Epidermal melanocyte (primary cell): ENCODE data around the gene TMEM50A.
"Not testable (repeated sequence)": the region's sequence is repeated elsewhere in the genome, so short reads cannot be mapped to it uniquely, and the experiment has no call there.

Experiments used
- DNase-seq: peaks from one replicate; pipeline ENCODE4 v3.0.0; 2011; ENCODE audit warnings: low spot score; ENCODE audit not compliant: insufficient read length

The TMEM50A gene

GRCh38 chr1:25338188-25338981, at the start of gene TMEM50A:
Gene TMEM50A, plus strand, starts transcription at chr1:25338334. Its CDS starts 2,153 bp downstream, at chr1:25340487.
- DNase-seq, result peak; percentile 80

- DNase-seq, result not testable (repeated sequence)
Measured at GRCh38 chr1:25288573-25289101, 49.5 kb upstream of the TMEM50A start.

DNA sequence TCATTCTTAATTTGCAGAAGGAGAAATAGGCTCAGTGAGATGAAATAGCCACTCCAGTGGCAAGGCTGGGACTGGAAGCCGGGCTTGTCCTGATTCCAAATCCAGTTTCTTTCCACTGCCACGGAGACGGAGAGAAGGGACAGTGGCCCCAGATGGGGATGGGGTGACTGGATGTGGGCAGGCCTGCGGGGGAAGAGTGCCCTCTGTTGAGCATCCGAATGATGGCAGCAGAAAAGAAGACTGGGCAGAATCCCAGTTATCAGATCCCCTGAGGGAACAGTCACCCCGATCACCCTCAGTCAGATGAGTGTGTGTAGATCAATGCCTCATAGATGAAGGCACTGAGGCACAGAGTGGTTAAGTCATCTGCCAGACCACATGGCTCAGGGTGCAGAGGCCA, 48.1 kb upstream of the TMEM50A start:
- not testable (repeated sequence) for DNase-seq

GRCh38 chr1:25293426-25293825, 44.7 kb upstream of the TMEM50A start:
- DNase-seq, result not testable (repeated sequence)

- not testable (repeated sequence) for DNase-seq
Measured at GRCh38 chr1:25294889-25295826, 43.0 kb upstream of the TMEM50A start.

DNA sequence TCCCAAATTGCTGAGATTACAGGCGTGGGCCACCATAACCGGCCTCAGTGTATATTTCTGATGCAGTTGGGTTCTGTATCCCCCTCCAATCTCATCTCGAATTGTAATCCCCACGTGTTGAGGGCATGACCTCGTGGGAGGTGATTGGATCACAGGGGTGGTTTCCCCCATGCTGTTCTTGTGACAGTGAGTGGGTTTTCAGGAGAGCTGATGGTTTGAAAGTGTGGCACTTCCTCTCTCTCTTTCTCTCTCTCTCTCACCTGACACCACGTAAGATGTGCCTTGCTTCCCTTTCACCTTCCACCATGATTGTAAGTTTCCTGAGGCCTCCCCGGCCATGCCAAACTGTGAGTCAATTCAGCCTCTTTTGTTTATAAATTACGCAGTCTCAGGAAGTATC, 41.6 kb upstream of the TMEM50A start:
- DNase-seq, result not testable (repeated sequence)

- DNase-seq, result not testable (repeated sequence)
Measured at GRCh38 chr1:25300729-25301128, 37.4 kb upstream of the TMEM50A start.

DNA sequence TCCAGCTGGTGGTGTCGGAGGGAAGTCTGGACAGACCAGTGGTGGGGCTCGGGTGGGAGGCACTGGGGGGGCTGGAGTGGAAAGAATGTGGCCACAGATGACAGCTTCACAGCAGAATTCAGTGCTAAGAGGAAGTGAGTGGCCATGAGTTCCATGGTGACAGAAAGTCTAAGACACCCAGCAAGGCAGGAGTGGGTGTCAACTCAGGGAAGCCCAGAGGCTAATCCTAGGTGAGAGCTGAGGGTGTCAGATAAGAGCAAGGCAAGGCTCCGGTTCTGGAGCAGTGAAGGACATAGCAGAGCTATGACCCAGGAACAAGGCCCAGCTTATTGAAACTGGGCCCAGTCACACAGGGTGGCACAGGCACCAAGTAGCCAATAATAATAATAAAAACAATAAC, 35.8 kb upstream of the TMEM50A start:
- not testable (repeated sequence) for DNase-seq

GRCh38 chr1:25304936-25305335, 33.2 kb upstream of the TMEM50A start:
- DNase-seq, result not testable (repeated sequence)

GRCh38 chr1:25308168-25308567, 30.0 kb upstream of the TMEM50A start:
- DNase-seq, result not testable (repeated sequence)

DNA sequence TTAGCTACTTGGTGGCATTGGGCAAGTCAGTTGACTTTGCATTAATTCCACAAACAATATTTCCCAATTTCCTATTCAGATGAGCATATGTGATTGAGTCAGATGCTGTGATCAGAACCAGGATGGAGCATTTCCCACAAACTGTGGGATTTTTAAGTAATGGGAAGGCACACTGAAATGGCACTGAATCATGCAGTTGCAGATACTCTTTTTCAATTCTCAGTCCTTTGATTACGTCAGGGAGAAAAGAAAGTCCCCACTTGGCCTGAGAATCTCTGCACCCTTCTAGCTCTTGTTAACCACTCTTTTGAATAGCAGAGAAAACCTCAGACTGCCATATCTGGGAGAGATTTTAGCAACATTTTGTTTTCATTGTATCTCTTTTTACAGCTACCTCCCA, 29.0 kb upstream of the TMEM50A start:
- not testable (repeated sequence) for DNase-seq

GRCh38 chr1:25309486-25309885, 28.6 kb upstream of the TMEM50A start:
- DNase-seq, result not testable (repeated sequence)

DNA sequence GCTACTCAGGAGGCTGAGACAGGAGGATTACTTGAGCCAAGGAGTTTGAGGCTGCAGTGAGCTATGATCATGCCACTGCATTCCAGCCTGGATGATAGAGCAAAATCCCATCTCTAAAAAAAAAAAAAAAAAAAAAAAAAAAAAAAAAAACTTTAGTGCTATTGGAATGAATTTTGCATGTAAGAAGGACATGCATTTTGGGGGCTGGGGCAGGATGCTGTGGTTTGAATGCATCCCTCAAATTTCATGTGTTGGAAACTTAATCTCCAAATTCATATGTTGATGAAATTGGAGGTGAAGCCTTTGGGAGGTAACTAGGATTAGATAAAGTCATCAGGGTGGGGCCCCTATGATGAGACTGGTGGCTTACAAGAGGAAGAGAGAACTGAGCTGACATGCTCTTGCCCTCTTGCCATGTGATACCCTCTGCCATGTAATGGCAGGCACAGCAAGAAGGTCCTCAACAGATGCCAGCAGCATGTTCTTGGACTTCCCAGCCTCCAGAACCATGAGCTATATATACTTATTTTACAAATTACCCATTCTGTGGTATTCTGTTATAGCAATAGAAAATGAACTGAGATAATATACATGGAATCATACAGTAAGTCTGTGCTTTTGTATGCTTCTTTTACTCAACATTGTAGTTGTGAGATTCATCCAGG, 25.2 kb upstream of the TMEM50A start:
- not testable (repeated sequence) for DNase-seq

GRCh38 chr1:25320314-25320938, 17.7 kb upstream of the TMEM50A start:
- not testable (repeated sequence) for DNase-seq

DNA sequence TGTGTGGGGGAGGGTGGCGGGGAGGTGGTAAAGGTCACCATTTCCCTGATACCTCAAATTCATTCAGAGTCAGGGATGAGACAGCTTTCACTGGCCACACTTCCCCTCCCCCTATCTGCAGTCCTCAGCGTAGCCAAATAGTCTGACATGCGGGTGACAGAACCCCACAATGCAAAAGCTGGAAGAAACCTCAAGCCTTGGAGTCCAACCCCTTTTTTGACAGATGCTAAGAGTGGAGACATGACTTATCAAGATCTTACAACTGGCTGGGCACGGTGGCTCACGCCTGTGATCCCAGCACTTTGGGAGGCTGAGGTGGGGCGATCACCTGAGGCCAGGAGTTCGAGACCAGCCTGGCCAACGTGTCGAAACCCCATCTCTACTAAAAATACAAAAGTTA, 16.0 kb upstream of the TMEM50A start:
- not testable (repeated sequence) for DNase-seq

GRCh38 chr1:25324407-25324806, 13.7 kb upstream of the TMEM50A start:
- DNase-seq, result not testable (repeated sequence)

GRCh38 chr1:25327864-25328790, 10.0 kb upstream of the TMEM50A start:
- not testable (repeated sequence) for DNase-seq

- DNase-seq, result not testable (repeated sequence)
Measured at GRCh38 chr1:25328791-25329185, 9.3 kb upstream of the TMEM50A start.

- DNase-seq, result not testable (repeated sequence)
Measured at GRCh38 chr1:25329336-25329735, 8.8 kb upstream of the TMEM50A start.

DNA sequence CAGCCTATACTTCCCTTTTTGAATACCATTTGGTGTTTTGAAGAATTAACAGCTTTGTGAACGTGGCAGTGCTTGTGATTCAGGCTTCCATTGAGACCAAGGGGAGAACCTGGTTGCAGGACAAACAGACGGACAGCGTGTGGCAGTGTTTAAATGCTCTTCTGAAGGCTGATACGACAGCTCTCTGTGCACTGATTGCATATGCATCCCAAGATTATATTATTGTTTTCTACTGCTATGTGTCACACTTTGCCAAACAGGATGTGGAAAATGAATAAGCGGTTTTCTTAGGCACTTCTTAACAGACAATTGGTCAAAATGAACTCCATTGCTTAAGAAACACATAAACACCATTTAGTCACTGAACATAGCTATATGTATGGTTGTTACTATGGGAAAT, 8.2 kb upstream of the TMEM50A start:
- DNase-seq, result not testable (repeated sequence)
